ENCODE measurements around the gene UNC45B. TPM values are rescaled to one million over a fixed set of nuclear protein-coding genes. Genes with fewer than 3 reads are reported as not detected.
"Not testable (repeated sequence)": the region's sequence is repeated elsewhere in the genome, so short reads cannot be mapped to it uniquely, and the experiment has no call there.

Gene UNC45B, protein sequence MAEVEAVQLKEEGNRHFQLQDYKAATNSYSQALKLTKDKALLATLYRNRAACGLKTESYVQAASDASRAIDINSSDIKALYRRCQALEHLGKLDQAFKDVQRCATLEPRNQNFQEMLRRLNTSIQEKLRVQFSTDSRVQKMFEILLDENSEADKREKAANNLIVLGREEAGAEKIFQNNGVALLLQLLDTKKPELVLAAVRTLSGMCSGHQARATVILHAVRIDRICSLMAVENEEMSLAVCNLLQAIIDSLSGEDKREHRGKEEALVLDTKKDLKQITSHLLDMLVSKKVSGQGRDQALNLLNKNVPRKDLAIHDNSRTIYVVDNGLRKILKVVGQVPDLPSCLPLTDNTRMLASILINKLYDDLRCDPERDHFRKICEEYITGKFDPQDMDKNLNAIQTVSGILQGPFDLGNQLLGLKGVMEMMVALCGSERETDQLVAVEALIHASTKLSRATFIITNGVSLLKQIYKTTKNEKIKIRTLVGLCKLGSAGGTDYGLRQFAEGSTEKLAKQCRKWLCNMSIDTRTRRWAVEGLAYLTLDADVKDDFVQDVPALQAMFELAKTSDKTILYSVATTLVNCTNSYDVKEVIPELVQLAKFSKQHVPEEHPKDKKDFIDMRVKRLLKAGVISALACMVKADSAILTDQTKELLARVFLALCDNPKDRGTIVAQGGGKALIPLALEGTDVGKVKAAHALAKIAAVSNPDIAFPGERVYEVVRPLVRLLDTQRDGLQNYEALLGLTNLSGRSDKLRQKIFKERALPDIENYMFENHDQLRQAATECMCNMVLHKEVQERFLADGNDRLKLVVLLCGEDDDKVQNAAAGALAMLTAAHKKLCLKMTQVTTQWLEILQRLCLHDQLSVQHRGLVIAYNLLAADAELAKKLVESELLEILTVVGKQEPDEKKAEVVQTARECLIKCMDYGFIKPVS
- total RNA-seq (ENCODE audit: low replicate concordance): not detected in 2 replicates

DNA sequence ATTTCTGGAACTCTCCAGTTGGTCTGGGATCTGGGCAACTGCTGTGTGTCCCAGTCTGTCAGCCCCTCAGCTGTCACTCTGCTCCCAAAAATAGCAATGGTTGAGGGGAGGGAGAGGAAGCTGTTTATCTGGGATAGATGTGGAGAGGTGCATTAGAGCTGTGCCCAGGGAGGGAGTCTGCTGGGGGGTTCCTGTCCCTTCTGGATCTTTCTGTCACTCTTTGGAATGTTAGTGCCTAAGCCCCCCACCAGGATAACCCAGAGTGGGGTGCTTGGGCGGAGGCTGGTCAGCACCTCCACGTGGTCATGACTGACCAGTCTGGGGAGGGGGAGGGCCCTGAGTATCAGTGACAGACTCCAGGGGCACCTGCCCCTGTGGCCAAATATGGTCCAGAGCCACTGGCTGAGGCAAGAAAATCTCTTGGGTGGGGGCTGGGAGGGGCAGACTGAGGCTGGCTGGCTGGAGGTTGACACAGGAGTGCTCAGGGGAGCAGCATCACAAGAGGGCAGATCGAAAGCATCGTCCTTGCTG is at the start of gene UNC45B:
TSS of gene UNC45B (plus strand) at position 443 of the 531 bp plus-strand sequence. CDS start 447 bp downstream, outside the sequence.
- DNase-seq (ENCODE audit: low read depth): no peak
- no peak for TF ChIP-seq CTCF (IDR thresholded peaks at IDR 0.05; ENCODE audit: insufficient read depth, low read length)
- no peak within 1 kb of the TSS for H3K4me3 ChIP-seq (ENCODE audit: low read depth, low read length)

GRCh38 chr17:35099908-35100307 is 47.7 kb upstream of the UNC45B start:
- DNase-seq (ENCODE audit: low read depth): no peak
- no peak overlapping the region for H3K4me3 ChIP-seq (ENCODE audit: low read depth, low read length)
- TF ChIP-seq CTCF (IDR thresholded peaks at IDR 0.05; ENCODE audit: insufficient read depth, low read length): no peak

- no peak for TF ChIP-seq CTCF (IDR thresholded peaks at IDR 0.05; ENCODE audit: insufficient read depth, low read length)
- no peak overlapping the region for H3K4me3 ChIP-seq (ENCODE audit: low read depth, low read length)
- DNase-seq (ENCODE audit: low read depth): no peak
These were observed 46.6 kb upstream of the UNC45B start for GRCh38 chr17:35101036-35101435.

DNA sequence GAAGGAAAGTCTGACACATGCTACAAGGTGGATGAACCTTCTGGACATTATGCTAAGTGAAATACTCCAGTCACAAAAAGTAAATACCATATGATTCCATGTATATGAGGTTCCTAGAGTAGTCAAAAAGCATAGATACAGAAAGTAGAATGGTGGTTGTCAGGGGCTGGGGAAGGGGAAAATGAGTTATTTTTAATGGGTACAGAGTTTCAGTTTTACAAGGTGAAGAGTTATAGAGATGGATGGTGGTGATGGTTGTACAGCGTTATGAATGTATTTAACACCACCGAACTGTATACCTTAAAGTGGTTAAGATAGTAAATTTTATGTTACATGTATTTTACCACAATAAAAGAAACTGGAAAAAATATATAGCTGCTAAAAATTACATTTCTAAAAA is 45.9 kb upstream of the UNC45B start:
- TF ChIP-seq CTCF (IDR thresholded peaks at IDR 0.05; ENCODE audit: insufficient read depth, low read length): no peak
- DNase-seq (ENCODE audit: low read depth): no peak
- no peak overlapping the region for H3K4me3 ChIP-seq (ENCODE audit: low read depth, low read length)

DNA sequence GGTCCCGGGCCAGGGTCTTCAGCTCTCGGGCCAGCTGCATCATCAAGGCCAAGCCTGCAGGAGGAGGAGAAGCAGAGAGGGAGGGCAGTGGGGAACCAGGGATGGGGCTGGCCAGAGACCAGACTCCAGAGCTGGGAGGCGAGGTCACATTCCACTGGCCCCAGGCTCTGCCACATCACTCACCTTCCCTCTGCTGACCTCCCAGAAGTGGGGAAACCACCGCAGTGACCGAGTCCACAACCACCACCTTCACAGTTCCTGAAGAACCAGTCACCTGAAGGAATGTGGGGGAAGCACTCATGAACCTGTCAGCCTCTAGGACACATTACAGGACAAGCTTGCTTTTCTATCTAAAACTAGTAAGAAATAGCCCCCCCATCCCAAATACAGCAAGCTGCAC is 44.3 kb upstream of the UNC45B start:
- DNase-seq (ENCODE audit: low read depth): no peak
- no peak overlapping the region for H3K4me3 ChIP-seq (ENCODE audit: low read depth, low read length)
- TF ChIP-seq CTCF (IDR thresholded peaks at IDR 0.05; ENCODE audit: insufficient read depth, low read length): no peak

DNA sequence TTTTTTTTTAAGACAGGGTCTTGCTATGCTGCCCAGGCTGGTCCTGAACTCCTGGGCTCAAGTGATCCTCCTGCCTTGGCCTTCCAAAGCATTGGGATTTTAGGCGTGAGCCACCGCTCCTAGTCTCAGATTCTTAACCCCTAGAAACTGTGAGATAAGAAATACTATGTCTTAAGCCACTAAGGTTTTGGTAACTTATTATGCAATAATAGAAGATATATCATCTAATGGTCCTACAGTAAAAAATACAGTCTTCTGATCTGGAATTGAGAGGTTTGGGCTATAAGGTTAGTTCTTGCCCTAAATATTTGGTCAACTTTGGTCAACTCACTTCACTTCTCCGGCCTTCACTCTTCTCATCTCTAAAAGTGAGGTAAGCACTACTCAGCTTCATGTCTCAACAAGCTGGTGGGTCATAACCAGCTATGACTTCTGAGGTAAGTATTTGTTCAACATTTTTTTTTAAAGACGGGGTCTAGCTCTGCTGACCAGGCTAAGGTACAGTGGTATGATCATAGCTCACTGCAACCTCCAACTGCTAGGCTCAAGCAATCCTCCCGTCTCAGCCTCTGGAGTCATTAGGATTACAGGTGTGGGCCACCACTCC is 42.7 kb upstream of the UNC45B start:
- no peak for TF ChIP-seq CTCF (IDR thresholded peaks at IDR 0.05; ENCODE audit: insufficient read depth, low read length)
- DNase-seq (ENCODE audit: low read depth): no peak
- H3K4me3 ChIP-seq (ENCODE audit: low read depth, low read length): no peak overlapping the region

- DNase-seq (ENCODE audit: low read depth): not testable (repeated sequence)
These were observed 36.8 kb upstream of the UNC45B start for GRCh38 chr17:35110791-35111190.

More at GRCh38 chr17:35110791-35111190, 36.8 kb upstream of the UNC45B start:
- H3K4me3 ChIP-seq (ENCODE audit: low read depth, low read length): not testable (repeated sequence)
